HG03045 (cell line): ENCODE data around the gene ZNF317.

Experiments used
- ATAC-seq: cut with Tn5 transposase; IDR thresholded peaks from one replicate; pipeline ENCODE4 v1.9.1; 2021; ENCODE audit warnings: mild to moderate bottlenecking, moderate library complexity; ENCODE audit not compliant: unreplicated experiment

Gene ZNF317

DNA sequence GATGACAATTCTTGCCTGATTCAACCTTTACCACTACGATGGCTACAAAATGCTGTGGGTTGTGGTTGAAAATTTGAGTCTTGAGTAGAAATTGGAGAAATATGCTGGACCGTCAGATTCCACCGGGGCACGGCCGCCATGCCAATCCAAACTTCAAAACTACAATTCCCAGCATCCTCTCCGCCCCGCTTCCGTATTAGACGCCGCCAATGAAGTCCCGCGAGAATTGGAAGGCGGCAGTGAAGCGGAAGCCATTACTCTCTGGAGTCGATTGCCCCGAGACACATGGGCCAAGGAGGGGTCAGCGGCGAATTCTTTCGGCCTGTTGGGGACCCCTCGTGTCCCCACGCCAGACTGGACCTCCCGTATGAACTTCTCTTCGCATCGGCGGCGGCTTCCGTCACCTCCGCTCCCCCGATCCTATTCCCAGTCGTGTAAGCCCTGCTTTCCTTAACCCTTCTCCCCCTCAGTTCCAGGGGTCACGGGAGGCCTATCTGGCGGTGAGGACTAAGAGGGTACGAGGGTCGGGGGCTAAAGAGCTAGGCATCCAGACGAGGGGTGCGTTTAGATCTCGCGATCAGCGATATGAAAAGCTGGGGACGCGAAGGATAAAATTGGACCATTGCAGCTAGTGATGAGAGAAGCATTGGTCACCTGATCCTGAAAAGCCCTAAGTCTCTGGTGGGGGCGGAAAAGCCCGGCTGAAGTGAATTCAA is at the start of gene ZNF317:
TSS of gene ZNF317 (plus strand) at position 239 of the 716 bp plus-strand sequence. CDS start 15,620 bp downstream, outside the sequence.
- ATAC-seq = peak; percentile 81

DNA sequence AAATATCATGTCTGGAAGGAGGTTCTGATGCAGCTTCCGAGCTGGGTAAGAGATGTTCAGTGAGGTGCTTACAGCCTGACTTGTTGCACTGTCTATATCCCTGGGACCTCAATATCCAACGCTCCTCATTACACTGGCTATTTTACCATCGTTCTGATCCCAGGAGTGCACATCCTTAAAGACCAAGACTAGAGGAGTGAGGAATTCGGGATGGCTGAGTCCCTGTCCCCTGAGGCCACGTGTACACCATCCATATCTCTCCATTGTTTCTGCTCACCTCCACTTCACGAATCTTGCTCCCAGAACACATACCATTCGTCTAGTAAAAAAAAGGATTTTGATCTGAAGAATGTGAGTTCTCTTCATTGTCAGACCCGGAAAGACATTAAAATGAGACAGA is 32.8 kb upstream of the ZNF317 start, which contains the start of gene OR7G2:
TSS of gene OR7G2 (minus strand) at position 101 of the 400 bp plus-strand sequence. CDS start 4,232 bp downstream, outside the sequence.
- ATAC-seq = no peak

DNA sequence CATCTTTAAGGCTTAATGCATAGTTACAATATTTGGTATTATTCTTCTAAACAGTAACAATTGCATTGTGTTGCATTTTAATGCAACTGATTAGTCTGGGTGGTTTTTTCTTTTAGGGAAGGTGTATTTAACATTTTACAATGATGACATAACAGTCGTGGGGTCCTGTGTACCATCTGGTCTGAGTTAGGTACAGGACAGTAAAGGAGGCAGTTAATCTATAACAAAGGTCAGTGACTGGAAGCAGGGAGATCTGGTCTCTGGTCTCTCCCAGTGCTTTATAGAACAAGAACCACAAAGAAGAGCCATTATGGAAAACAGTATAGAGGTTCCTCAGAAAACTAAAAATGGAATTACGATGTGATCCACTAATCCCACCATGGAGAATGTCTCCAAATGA is 30.2 kb upstream of the ZNF317 start:
- ATAC-seq = no peak

- ATAC-seq = no peak
Measured at GRCh38 chr19:9115307-9115813, 24.8 kb upstream of the ZNF317 start, which contains the start of gene OR7G1. OR7G1 (minus strand) TSS chr19:9115763; CDS start chr19:9115763, 0 bp downstream.

GRCh38 chr19:9116547-9116946 is 23.6 kb upstream of the ZNF317 start:
- ATAC-seq = no peak

DNA sequence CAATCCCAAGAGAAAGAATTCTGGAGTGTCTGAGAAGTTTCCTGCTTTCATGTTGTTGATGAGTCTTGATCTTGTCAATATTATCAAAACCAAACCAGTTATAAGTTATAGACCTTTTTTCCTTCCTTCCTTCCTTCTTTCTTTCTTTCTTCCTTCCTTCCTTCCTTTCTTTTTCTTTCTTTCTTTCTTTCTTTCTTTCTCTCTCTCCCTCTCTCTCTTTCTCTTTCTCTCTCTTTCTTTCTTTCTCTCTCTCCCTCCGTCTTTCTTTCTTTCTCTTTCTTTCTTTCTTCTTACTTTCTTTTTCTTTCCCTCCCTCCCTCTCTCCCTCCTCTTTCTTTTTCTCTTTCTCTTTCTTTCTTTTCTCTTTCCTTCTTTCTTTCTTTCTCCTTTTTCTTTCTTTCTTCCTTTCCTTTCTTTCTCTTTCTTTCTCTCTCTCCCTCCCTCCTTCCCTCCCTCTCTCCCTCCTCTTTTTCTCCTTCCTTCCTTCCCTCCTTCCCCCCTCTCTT is 13.2 kb upstream of the ZNF317 start, which contains the start of gene OR7G3:
TSS of gene OR7G3 (minus strand) at position 51 of the 506 bp plus-strand sequence. CDS start at position 51, 0 bp downstream.
- ATAC-seq = no peak

DNA sequence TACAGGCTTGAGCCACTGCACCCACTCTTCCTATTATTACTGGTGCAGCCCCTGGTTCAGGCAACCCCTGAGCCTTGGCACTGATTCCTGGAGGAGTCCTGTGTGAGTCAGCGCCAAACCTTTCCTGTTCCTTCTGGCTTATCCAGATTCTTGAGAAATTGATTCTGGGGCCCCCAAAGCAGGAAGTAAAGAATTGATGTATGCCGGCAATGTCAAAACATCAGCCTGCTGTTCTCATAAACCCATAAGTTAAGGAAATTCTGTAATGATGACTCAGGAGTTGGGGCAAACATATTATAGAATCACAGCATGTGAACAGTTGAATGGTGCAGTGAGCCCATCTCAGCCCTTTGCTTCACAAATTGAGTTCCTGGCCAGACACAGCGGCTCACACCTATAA is 12.0 kb upstream of the ZNF317 start:
- ATAC-seq = no peak

- no peak for ATAC-seq
Measured at GRCh38 chr19:9130965-9131364, 9.2 kb upstream of the ZNF317 start.

- no peak for ATAC-seq
Measured at GRCh38 chr19:9132422-9132821, 7.8 kb upstream of the ZNF317 start.

- ATAC-seq = no peak
Measured at GRCh38 chr19:9139609-9140158, 513 bp upstream of the ZNF317 start.

- no peak for ATAC-seq
Measured at GRCh38 chr19:9144920-9145319, 4.7 kb downstream of the ZNF317 start.

- no peak for ATAC-seq
Measured at GRCh38 chr19:9146882-9147281, 6.7 kb downstream of the ZNF317 start.

GRCh38 chr19:9148697-9149096 is 8.5 kb downstream of the ZNF317 start:
- ATAC-seq = no peak

DNA sequence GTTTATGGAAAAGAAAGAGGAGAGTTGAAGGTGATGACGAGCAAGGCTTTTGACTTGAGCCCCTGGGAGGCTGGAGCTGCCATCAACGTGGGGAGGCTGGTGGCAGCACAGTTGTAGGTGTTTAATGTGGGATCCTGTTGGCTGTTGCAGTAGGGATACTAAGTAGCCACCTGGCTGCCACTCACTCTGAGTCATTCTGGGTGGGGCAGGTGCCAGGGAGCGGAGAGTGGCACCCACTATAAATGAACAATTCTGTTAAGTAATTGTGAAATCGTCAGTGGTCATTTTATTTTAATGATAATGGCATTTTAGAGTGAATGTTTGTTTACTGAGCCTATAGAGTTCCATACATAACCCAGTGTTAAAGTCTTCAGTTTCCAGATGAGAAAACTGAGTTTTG is 9.8 kb downstream of the ZNF317 start:
- no peak for ATAC-seq

DNA sequence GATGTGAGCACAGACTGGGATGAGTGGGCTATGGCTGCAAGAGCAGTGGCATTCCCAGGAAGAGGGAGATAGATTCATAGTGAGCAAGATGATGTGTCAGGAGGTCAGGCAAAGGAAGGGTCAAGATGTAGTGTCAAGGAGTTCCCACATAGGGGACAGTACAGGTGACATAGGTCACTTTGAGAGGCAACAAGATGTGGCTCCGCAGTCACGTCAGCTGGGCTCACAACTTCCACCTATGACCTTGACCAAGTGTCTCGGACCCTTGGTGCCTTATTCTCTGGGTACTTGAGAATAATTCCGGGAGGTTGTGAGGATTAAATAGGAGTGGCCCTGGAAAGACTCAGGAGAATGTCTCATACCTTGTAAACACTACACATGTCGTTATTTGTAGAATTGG is 10.5 kb downstream of the ZNF317 start:
- no peak for ATAC-seq

- no peak for ATAC-seq
Measured at GRCh38 chr19:9151367-9151766, 11.2 kb downstream of the ZNF317 start.

DNA sequence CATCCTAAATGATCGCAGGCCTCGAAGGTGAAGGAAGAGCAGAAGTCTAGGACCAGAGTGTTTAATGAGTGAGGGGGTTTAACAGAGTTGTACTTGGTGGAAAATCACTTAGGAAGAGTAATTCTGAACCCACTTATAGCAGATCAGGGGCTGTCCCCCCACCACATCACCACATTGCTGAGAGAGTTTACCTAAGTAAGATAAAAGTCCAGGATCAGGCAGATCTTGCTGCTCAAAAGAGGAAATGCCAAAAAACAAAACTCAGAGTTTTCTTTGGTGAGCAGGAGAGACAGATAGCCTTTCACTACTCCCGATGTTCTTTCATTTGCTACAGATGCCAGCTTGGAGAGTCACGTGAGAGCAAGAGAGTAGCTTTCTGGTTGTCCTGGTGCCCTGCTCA is 15.4 kb downstream of the ZNF317 start:
- no peak for ATAC-seq

DNA sequence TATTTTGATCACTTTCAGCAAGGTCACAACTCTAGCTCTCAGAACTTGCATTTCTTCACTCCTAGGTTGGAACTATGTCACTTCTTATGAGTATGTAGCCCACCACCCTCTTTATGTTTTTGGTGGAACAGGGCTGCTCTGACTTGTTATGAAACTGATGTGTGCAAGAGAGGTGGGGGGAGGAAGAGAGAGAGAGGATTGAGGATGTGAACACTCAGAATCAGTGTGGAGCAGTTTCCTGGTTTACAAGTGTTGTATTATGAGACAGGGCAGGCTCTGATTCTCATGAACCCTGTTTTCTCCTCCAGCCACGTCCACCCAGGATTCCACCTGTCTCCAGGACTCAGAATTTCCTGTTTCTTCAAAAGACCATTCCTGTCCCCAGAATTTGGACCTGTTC is 16.1 kb downstream of the ZNF317 start:
- no peak for ATAC-seq

GRCh38 chr19:9159891-9160290 is 19.7 kb downstream of the ZNF317 start:
- no peak for ATAC-seq

DNA sequence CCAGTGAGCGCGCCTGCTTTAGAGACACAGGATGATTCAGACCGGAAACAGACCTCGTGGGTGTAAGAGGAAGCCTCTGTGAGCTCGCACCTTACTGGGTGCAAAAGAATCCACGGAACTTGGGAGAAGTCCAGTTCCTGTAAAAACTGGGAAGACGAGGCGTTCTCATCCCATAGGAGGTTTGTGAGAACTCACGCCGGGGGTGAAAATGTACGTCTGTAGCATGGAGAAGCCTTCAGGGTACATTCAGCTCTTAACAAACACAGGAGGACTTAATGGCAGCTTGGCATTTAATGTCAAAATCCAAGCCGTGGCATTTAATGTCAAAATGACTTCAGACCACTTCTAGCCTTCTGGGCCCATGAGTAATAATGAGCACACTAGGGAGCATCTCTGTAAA is 21.2 kb downstream of the ZNF317 start:
- ATAC-seq = no peak

- ATAC-seq = no peak
Measured at GRCh38 chr19:9165261-9165660, 25.1 kb downstream of the ZNF317 start.

DNA sequence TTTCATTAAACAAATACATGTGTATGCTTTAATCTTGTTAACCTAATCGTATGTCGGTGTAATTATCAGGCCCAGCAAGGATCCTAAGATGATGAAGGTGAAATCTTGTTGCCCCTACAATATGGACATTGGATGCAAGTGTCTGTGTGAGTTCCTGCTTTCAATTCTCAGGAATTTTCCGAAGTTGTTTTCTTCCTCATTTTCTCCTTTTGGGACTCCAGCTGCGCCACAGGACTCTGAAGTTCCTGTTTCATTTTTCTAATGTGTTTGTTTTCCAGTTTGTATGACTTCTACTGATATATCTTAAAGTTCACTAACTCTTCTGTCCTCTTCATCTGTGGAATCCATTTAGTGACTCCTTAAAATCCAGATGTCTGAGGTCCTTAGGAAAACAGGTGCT is 26.6 kb downstream of the ZNF317 start:
- ATAC-seq = no peak
